ENCODE data around the gene RPS6KA2. TPM values are rescaled to one million over a fixed set of nuclear protein-coding genes. Genes with fewer than 3 reads are reported as not detected.

Gene RPS6KA2
- total RNA-seq, 2 donors from 2014 or later, result 78.6 to 131 TPM

- H3K4me3 ChIP-seq, result no peak overlapping the region
- DNase-seq (ENCODE audit: low spot score), result no peak
- no peaks in the 10 kb centered on the region for H3K27me3 ChIP-seq
- no peaks in the 10 kb centered on the region for H3K36me3 ChIP-seq
- no peak for TF ChIP-seq CTCF (IDR thresholded peaks at IDR 0.05)
- peak overlapping the region in 1 of 2 donors; percentile 60 for H3K27ac ChIP-seq
- peaks cover 0 to 18% of the 10 kb centered on the region in 2 donors for H3K4me1 ChIP-seq
- H3K9me3 ChIP-seq, result no peaks in the 10 kb centered on the region
Observed at GRCh38 chr6:166659581-166659980, 32.5 kb upstream of the RPS6KA2 start.

GRCh38 chr6:166658792-166659150 lies 31.7 kb upstream of the RPS6KA2 start:
- Histone ChIP-seq H3K9me3 (no peaks in the 10 kb centered on the region), H3K4me3 (no peak overlapping the region), H3K4me1 (peaks cover 0 to 23% of the 10 kb centered on the region in 2 donors), H3K27ac (peak overlapping the region; percentile 46 to 60), H3K27me3 (no peaks in the 10 kb centered on the region), H3K36me3 (no peaks in the 10 kb centered on the region)
- DNase-seq (ENCODE audit: low spot score), result no peak
- no peak for TF ChIP-seq CTCF (IDR thresholded peaks at IDR 0.05)

DNA sequence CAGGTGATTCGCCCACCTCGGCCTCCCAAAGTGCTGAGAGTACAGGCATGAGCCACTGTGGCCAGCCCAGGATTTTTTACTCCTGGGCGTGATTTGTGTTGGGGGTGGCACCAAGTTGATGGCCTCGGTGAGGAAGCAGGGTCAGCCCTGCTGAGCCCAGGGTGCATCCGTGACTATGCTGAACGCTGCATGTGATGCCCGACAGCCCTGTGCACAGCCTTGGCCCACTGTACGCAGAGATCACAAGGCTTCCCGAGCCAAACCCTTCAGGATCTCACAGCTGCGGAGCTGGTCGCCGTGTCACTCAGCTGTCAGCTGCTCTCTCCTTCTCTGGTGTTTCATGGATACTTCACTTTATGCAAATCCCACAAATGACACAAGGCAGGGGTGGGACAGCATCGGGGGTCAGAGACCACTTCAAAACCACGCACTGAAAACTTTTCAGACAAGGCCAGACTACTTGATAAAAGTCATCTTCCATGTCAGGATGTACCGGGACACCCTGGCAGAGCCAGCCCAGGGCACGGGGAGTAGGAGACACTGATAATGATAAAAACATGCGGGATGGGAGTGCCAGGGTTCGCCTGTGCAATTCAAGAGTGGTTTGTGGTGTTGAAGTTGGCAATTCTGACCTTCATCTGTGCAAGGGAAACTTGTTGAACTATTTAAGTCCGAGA lies 31.2 kb upstream of the RPS6KA2 start:
- Histone ChIP-seq H3K27me3 (no peaks in the 10 kb centered on the region), H3K9me3 (no peaks in the 10 kb centered on the region), H3K4me1 (peaks cover 0 to 23% of the 10 kb centered on the region in 2 donors), H3K4me3 (no peak overlapping the region), H3K27ac (peak overlapping the region; percentile 46 to 60), H3K36me3 (no peaks in the 10 kb centered on the region)
- DNase-seq (ENCODE audit: low spot score), result no peak
- no peak for TF ChIP-seq CTCF (IDR thresholded peaks at IDR 0.05)

- H3K27me3 ChIP-seq, result no peaks in the 10 kb centered on the region
- H3K4me1 ChIP-seq, result peaks cover 0 to 23% of the 10 kb centered on the region in 2 donors
- DNase-seq (ENCODE audit: low spot score), result no peak
- TF ChIP-seq CTCF (IDR thresholded peaks at IDR 0.05), result no peak
- no peaks in the 10 kb centered on the region for H3K9me3 ChIP-seq
- no peaks in the 10 kb centered on the region for H3K36me3 ChIP-seq
- peak overlapping the region in 1 of 2 donors; percentile 60 for H3K27ac ChIP-seq
- no peak overlapping the region for H3K4me3 ChIP-seq
Observed at GRCh38 chr6:166657531-166657930, 30.5 kb upstream of the RPS6KA2 start.

GRCh38 chr6:166656230-166657151 lies 29.4 kb upstream of the RPS6KA2 start:
- no peak for DNase-seq (ENCODE audit: low spot score)
- H3K4me3 ChIP-seq, result no peak overlapping the region
- H3K4me1 ChIP-seq, result peaks cover 0 to 23% of the 10 kb centered on the region in 2 donors
- no peak for TF ChIP-seq CTCF (IDR thresholded peaks at IDR 0.05)
- no peak overlapping the region for H3K27ac ChIP-seq
- no peaks in the 10 kb centered on the region for H3K9me3 ChIP-seq
- H3K36me3 ChIP-seq, result no peaks in the 10 kb centered on the region
- no peaks in the 10 kb centered on the region for H3K27me3 ChIP-seq

Measured in right atrium auricular region (tissue), 2 donors.